H9 (cell line): Measurements from ENCODE around the gene HABP4. TPM values are rescaled to one million over a fixed set of nuclear protein-coding genes. Genes with fewer than 3 reads are reported as not detected.

Experiments used
- DNase-seq: peaks from one replicate; pipeline ENCODE4 v3.0.0-alpha.2; 2017
- H2AFZ ChIP-seq: one replicate; pipeline ENCODE4 v1.6.1; 2013; ENCODE audit warnings: mild to moderate bottlenecking, low read length, control low read depth, moderate library complexity
- H2AK5ac ChIP-seq: 2 replicates; pipeline ENCODE4 v1.6.1; 2013; ENCODE audit warnings: low read length, control low read depth, mixed read lengths; ENCODE audit not compliant: insufficient read length
- H2BK120ac ChIP-seq: one replicate; pipeline ENCODE4 v1.6.1; 2013; ENCODE audit warnings: low read depth, mild to moderate bottlenecking, low read length, control low read depth, inconsistent platforms; ENCODE audit not compliant: poor library complexity, severe bottlenecking
- H2BK12ac ChIP-seq: 2 replicates; pipeline ENCODE4 v1.6.1; 2013; ENCODE audit warnings: low read length, control low read depth, mixed read lengths, low read depth; ENCODE audit not compliant: insufficient read length
- H2BK15ac ChIP-seq: 2 replicates; pipeline ENCODE4 v1.6.1; 2013; ENCODE audit warnings: low read depth, low read length, control low read depth
- H2BK20ac ChIP-seq: one replicate; pipeline ENCODE4 v1.6.1; 2013; ENCODE audit warnings: low read depth, mild to moderate bottlenecking, low read length, control low read depth, inconsistent platforms; ENCODE audit not compliant: poor library complexity, severe bottlenecking
- H2BK5ac ChIP-seq: 2 replicates; pipeline ENCODE4 v1.6.1; 2013; ENCODE audit warnings: low read length, control low read depth, mixed read lengths; ENCODE audit not compliant: insufficient read length
- H3K14ac ChIP-seq: 2 replicates; pipeline ENCODE4 v1.6.1; 2013; ENCODE audit warnings: low read length, control low read depth; ENCODE audit not compliant: insufficient read depth
- H3K18ac ChIP-seq: 2 replicates; pipeline ENCODE4 v1.6.1; 2013; ENCODE audit warnings: low read depth, mild to moderate bottlenecking, mixed read lengths, low read length, control low read depth; ENCODE audit not compliant: insufficient read length
- H3K23ac ChIP-seq: 2 replicates; pipeline ENCODE4 v1.6.1; 2013; ENCODE audit warnings: low read length, control low read depth, mixed read lengths, low read depth; ENCODE audit not compliant: insufficient read length
- H3K23me2 ChIP-seq: 2 replicates; pipeline ENCODE4 v1.6.1; 2013; ENCODE audit warnings: low read depth, mild to moderate bottlenecking, mixed read lengths, low read length, control low read depth; ENCODE audit not compliant: insufficient read length, poor library complexity, severe bottlenecking
- H3K27ac ChIP-seq: 2 replicates; pipeline ENCODE4 v1.5.1; 2013; ENCODE audit warnings: low read length, control low read depth, mixed read lengths, low read depth; ENCODE audit not compliant: insufficient read length
- H3K27me3 ChIP-seq: 2 replicates; pipeline ENCODE4 v1.6.1; 2013; ENCODE audit warnings: low read length, control low read depth, inconsistent platforms; ENCODE audit not compliant: insufficient read depth
- H3K4ac ChIP-seq: 2 replicates; pipeline ENCODE4 v1.6.1; 2013; ENCODE audit warnings: low read depth, mild to moderate bottlenecking, control low read depth, inconsistent platforms, low read length, moderate library complexity
- H3K4me1 ChIP-seq: 2 replicates; pipeline ENCODE4 v1.6.1; 2013; ENCODE audit warnings: low read length, control low read depth, inconsistent platforms; ENCODE audit not compliant: insufficient read depth
- H3K4me2 ChIP-seq: 2 replicates; pipeline ENCODE4 v1.6.1; 2013; ENCODE audit warnings: low read length, control low read depth, mixed read lengths; ENCODE audit not compliant: insufficient read length, insufficient read depth
- H3K56ac ChIP-seq: 2 replicates; pipeline ENCODE4 v1.6.1; 2013; ENCODE audit warnings: low read depth, mild to moderate bottlenecking, mixed read lengths, low read length, control low read depth; ENCODE audit not compliant: insufficient read length
- H3K79me1 ChIP-seq: 2 replicates; pipeline ENCODE4 v1.6.1; 2013; ENCODE audit warnings: low read depth, mild to moderate bottlenecking, moderate library complexity, low read length, control low read depth, inconsistent platforms; ENCODE audit not compliant: insufficient read depth, poor library complexity, severe bottlenecking
- H3K79me2 ChIP-seq: 2 replicates; pipeline ENCODE4 v1.6.1; 2013; ENCODE audit warnings: low read length, control low read depth, inconsistent platforms; ENCODE audit not compliant: insufficient read depth
- H3K9ac ChIP-seq: 2 replicates; pipeline ENCODE4 v1.6.1; 2013; ENCODE audit warnings: low read length, control low read depth, mixed read lengths; ENCODE audit not compliant: insufficient read length; ENCODE audit errors: extremely low read depth
- H3K9me3 ChIP-seq: one replicate; pipeline ENCODE4 v1.6.1; 2013; ENCODE audit warnings: low read depth, low read length, inconsistent platforms; ENCODE audit not compliant: control insufficient read depth
- H3T11ph ChIP-seq: one replicate; pipeline ENCODE4 v1.6.1; 2013; ENCODE audit warnings: mild to moderate bottlenecking, low read length, control low read depth, inconsistent platforms
- H4K20me1 ChIP-seq: one replicate; pipeline ENCODE4 v1.6.1; 2013; ENCODE audit not compliant: control insufficient read depth, insufficient read length, insufficient read depth
- H4K5ac ChIP-seq: 2 replicates; pipeline ENCODE4 v1.6.1; 2013; ENCODE audit warnings: low read depth, mild to moderate bottlenecking, mixed read lengths, low read length, control low read depth; ENCODE audit not compliant: insufficient read length
- H4K8ac ChIP-seq: replicated peaks from 2 replicates; pipeline ENCODE4 v1.6.1; 2013; ENCODE audit warnings: low read length, control low read depth, mixed read lengths, low read depth; ENCODE audit not compliant: insufficient read length
- H4K91ac ChIP-seq: 2 replicates; pipeline ENCODE4 v1.6.1; 2013; ENCODE audit warnings: low read depth, mild to moderate bottlenecking, moderate library complexity, mixed read lengths, low read length, control low read depth; ENCODE audit not compliant: insufficient read length
- H3K27ac Mint-ChIP-seq, 3 experiments: 2 replicates in 2 of 3; 3 replicates in 1 of 3; pipeline ENCODE4 v1.8.0; 2020 to 2021; ENCODE audit warnings: mixed read lengths in 3 of 3, mild to moderate bottlenecking in 1 of 3, moderate library complexity in 1 of 3
- H3K27me3 Mint-ChIP-seq: 2 replicates; pipeline ENCODE4 v1.8.0; 2021; ENCODE audit warnings: low read depth, mild to moderate bottlenecking, moderate library complexity, mixed read lengths
- H3K36me3 Mint-ChIP-seq, 3 experiments: 2 replicates in 2 of 3; 3 replicates in 1 of 3; pipeline ENCODE4 v1.8.0; 2020 to 2021; ENCODE audit warnings: low read depth in 3 of 3, mixed read lengths in 3 of 3; ENCODE audit not compliant: insufficient read depth in 1 of 3
- H3K4me1 Mint-ChIP-seq, 2 experiments: 2 replicates each; pipeline ENCODE4 v1.8.0; 2020; ENCODE audit warnings: mixed read lengths in 2 of 2
- H3K4me3 Mint-ChIP-seq, 2 experiments: 2 replicates in 1 of 2; 3 replicates in 1 of 2; pipeline ENCODE4 v1.8.0; 2020 to 2021; ENCODE audit warnings: mild to moderate bottlenecking in 2 of 2, mixed read lengths in 2 of 2, moderate library complexity in 1 of 2
- H3K9me3 Mint-ChIP-seq, 2 experiments: 2 replicates in 1 of 2; 3 replicates in 1 of 2; pipeline ENCODE4 v1.8.0; 2020; ENCODE audit warnings: mild to moderate bottlenecking in 2 of 2, mixed read lengths in 2 of 2, moderate library complexity in 1 of 2
- WGBS: extraction: QIAGEN DNeasy Blood & Tissue Kit; methylation state at CpG from one replicate; pipeline ENCODE4 v1.1.7; 2013; ENCODE audit warnings: missing lambda C conversion rate, low lambda C conversion rate, mixed read lengths; ENCODE audit not compliant: insufficient read length; ENCODE audit errors: extremely low coverage; 5-methylcytosine and 5-hydroxymethylcytosine counted together
- total RNA-seq: library from RNA; stranded (reverse); gene quantifications from 2 replicates; pipeline ENCODE4 v1.2.1, GENCODE V29; 2021
- TF ChIP-seq, protein P1 (sequence below): fragments of 200-600 bp; sonication (generic); conservative IDR thresholded peaks from 3 replicates; pipeline ENCODE4 v1.8.0; 2021; ENCODE audit warnings: antibody characterized with exemption, mild to moderate bottlenecking

The HABP4 gene
- total RNA-seq, 1 experiment from 2014 or later, result 7.5 TPM

DNA sequence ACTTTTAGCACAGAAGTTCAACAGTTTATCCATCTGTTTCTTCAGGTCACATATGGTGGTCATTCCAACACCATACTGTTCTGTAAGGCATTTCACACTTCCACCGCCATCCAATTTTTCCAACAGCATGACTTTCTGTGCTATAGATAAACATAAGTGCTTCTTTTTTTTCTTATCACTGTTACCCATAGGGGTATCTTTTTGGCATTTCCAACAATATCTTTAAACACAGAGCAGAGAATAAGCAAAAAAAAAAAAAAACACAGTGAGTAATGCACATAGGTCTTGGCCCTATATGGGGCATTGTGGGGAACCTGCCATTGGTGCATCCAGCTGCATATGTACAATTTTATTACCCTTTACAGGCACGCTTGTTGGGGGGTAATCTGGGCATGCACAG is 19.6 kb upstream of the HABP4 start:
- Histone ChIP-seq H3K23ac (no peak overlapping the region), H2BK5ac (no peak overlapping the region), H2BK12ac (no peak overlapping the region), H3K4ac (no peak overlapping the region), H3K4me2 (no peak overlapping the region), H3K14ac (no peak overlapping the region), H3K9me3 (no peaks in the 10 kb centered on the region), H3K79me1 (no peaks in the 10 kb centered on the region), H4K20me1 (no peaks in the 10 kb centered on the region), H3K9ac (no peak overlapping the region), H3K56ac (no peak overlapping the region), H3K18ac (no peak overlapping the region), H4K5ac (no peak overlapping the region), H2BK20ac (no peak overlapping the region), H3K79me2 (no peaks in the 10 kb centered on the region), H3K4me1 (no peaks in the 10 kb centered on the region), H2BK120ac (no peak overlapping the region), H3K27me3 (no peaks in the 10 kb centered on the region), H3K23me2 (no peaks in the 10 kb centered on the region), H2AFZ (no peak overlapping the region), H2BK15ac (no peak overlapping the region), H3T11ph (no peak overlapping the region), H4K91ac (no peak overlapping the region), H3K27ac (no peak overlapping the region), H2AK5ac (no peak overlapping the region), H4K8ac (no peak overlapping the region)
- Mint-ChIP-seq H3K4me1 (no peaks in the 10 kb centered on the region), H3K27me3 (no peaks in the 10 kb centered on the region; the same call in 1 of the 2 replicates), H3K4me3 (no peak overlapping the region), H3K36me3 (no peaks in the 10 kb centered on the region), H3K9me3 (no peaks in the 10 kb centered on the region), H3K27ac (no peak overlapping the region)
- TF ChIP-seq, protein P1, sequence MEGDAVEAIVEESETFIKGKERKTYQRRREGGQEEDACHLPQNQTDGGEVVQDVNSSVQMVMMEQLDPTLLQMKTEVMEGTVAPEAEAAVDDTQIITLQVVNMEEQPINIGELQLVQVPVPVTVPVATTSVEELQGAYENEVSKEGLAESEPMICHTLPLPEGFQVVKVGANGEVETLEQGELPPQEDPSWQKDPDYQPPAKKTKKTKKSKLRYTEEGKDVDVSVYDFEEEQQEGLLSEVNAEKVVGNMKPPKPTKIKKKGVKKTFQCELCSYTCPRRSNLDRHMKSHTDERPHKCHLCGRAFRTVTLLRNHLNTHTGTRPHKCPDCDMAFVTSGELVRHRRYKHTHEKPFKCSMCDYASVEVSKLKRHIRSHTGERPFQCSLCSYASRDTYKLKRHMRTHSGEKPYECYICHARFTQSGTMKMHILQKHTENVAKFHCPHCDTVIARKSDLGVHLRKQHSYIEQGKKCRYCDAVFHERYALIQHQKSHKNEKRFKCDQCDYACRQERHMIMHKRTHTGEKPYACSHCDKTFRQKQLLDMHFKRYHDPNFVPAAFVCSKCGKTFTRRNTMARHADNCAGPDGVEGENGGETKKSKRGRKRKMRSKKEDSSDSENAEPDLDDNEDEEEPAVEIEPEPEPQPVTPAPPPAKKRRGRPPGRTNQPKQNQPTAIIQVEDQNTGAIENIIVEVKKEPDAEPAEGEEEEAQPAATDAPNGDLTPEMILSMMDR, result no peak
- WGBS, result no CpG with 5 or more reads among the region's 2 CpGs
- DNase-seq, result no peak
